ENCODE data around the gene CDON. TPM values are rescaled to one million over a fixed set of nuclear protein-coding genes. Genes with fewer than 3 reads are reported as not detected.
"Not testable (repeated sequence)": the region's sequence is repeated elsewhere in the genome, so short reads cannot be mapped to it uniquely, and the experiment has no call there.

CDON gene
- total RNA-seq, 6 experiments from 2014 or later: 1.3 to 2.0 (median 1.9) TPM

DNA sequence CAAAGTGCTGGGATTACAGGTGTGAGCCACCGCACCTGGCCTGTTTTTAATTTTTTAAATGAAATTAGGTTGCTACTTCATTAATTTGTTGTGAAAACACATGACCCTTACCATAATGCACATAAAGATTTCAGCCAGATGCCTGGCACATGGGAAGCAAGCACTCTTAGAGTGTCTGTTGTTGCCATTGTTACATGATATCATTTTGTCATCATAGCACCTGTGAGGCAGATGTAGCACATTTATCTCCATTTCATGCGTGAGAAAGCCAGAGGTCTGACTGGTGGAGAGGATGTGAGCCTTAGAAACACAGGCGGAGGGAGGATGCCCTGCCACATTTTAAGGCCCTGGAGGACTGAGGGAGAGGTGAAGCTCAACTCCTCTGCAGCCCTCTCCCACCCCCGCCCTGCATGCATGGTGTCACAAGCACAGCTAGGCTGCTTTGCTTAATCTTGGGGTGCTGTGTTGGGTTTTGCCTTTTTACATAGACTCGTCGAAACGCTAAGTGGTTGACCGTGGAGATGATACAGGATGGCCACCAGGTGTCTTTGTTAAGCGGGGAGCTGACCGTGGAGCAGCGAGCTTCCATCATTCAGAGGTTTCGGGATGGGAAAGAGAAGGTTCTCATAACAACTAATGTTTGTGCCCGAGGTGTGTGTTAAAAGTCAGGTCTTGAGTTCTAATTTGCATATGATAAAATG is 144.4 kb downstream of the CDON start:
- no peak overlapping the region for H3K27ac Mint-ChIP-seq
- no peaks in the 10 kb centered on the region for H3K9me3 Mint-ChIP-seq
- peaks cover 38% of the 10 kb centered on the region for H3K27me3 Mint-ChIP-seq (ENCODE audit: insufficient read depth)
- no peaks in the 10 kb centered on the region for H3K4me1 Mint-ChIP-seq (ENCODE audit: low read depth)
- no peak for DNase-seq
- H3K36me3 Mint-ChIP-seq (ENCODE audit: low read depth): no peaks in the 10 kb centered on the region
- TF ChIP-seq, protein P1, sequence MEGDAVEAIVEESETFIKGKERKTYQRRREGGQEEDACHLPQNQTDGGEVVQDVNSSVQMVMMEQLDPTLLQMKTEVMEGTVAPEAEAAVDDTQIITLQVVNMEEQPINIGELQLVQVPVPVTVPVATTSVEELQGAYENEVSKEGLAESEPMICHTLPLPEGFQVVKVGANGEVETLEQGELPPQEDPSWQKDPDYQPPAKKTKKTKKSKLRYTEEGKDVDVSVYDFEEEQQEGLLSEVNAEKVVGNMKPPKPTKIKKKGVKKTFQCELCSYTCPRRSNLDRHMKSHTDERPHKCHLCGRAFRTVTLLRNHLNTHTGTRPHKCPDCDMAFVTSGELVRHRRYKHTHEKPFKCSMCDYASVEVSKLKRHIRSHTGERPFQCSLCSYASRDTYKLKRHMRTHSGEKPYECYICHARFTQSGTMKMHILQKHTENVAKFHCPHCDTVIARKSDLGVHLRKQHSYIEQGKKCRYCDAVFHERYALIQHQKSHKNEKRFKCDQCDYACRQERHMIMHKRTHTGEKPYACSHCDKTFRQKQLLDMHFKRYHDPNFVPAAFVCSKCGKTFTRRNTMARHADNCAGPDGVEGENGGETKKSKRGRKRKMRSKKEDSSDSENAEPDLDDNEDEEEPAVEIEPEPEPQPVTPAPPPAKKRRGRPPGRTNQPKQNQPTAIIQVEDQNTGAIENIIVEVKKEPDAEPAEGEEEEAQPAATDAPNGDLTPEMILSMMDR (IDR thresholded peaks at IDR 0.05): peak; percentile 39
- H3K4me3 Mint-ChIP-seq: no peak overlapping the region

DNA sequence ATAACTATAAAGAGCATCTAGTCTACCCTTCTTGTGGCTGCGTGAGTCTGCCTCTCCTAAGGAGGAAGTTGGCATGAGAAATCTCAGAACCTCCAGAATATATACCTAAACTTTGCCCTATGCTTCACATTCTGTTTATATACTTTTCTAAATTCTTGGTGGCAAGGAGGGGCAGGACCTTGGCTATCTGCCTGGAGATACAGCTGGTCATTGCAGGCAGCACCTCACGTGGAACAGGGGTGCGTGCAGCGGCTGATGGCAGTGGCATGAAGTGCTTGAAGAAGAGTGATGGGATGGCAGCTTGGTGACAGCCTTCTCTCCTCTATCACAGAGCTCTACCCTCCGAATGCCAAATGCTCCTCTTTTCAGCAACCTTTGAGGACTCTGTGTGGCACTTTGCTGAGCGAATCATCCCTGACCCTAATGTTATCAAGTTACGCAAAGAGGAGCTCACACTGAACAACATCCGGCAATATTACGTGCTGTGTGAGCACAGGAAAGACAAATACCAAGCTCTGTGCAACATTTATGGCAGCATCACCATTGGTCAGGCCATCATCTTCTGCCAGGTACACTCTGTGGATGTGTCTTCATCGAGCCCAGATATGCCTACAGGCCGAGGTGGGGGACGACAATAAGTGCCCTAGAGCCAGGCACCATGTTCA is 145.9 kb downstream of the CDON start:
- DNase-seq: no peak
- no peak overlapping the region for H3K4me3 Mint-ChIP-seq
- TF ChIP-seq, protein P1 (IDR thresholded peaks at IDR 0.05): no peak
- H3K27ac Mint-ChIP-seq: no peak overlapping the region
- no peaks in the 10 kb centered on the region for H3K4me1 Mint-ChIP-seq (ENCODE audit: low read depth)
- H3K36me3 Mint-ChIP-seq (ENCODE audit: low read depth): no peaks in the 10 kb centered on the region
- no peaks in the 10 kb centered on the region for H3K9me3 Mint-ChIP-seq
- peaks cover 35% of the 10 kb centered on the region for H3K27me3 Mint-ChIP-seq (ENCODE audit: insufficient read depth)

DNA sequence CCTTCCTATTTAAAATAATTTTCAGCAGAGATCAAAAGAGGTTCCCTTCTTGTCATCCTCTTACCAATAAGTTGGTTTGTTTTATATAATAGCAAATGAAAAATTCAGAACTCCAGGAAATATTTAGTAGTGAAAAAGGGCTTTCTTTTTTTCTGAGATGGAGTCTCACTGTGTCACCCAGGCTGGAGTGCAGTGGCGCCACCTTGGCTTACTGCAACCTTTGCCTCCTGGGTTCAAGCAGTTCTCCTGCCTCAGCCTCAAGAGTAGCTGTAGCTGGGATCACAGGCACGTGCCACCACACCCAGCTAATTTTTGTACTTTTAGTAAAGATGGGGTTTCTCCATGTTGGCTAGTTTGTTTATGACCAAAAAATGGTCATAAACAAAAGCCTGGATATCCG is 148.1 kb downstream of the CDON start:
- not testable (repeated sequence) for H3K36me3 Mint-ChIP-seq (ENCODE audit: low read depth); H3K27ac Mint-ChIP-seq; H3K4me1 Mint-ChIP-seq (ENCODE audit: low read depth); DNase-seq; H3K9me3 Mint-ChIP-seq; H3K4me3 Mint-ChIP-seq
- H3K27me3 Mint-ChIP-seq (ENCODE audit: insufficient read depth): peaks cover 30% of the 10 kb centered on the region

DNA sequence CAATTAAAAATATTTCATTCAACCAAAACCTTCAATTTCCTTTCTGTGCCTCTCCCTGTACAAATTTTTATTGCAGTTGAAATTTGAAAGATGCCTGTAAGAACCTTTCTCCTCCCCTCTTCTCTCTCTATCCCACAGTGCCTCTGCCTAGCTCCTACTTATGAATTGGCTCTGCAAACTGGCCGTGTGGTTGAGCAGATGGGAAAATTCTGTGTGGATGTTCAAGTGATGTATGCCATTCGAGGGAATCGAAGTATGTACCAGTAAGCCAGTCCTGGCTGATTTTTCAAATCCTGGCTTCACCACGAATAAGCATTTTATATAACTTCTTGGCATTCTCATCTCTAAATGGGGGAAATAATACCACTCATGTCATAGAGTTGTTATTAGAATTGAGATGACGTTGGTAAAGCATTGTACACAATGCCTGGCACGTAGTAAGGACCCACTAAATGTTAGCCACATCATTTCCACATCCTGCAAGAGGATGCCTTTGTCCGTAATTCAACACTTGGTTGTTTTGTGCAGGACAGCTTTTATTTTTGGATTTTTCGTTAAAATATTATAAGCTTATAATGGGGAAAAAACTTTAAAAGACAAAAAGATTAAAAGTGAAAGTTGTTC is 152.3 kb downstream of the CDON start:
- TF ChIP-seq, protein P1 (IDR thresholded peaks at IDR 0.05): no peak
- Mint-ChIP-seq H3K36me3 (ENCODE audit: low read depth) (no peaks in the 10 kb centered on the region), H3K27me3 (ENCODE audit: insufficient read depth) (peaks cover 14% of the 10 kb centered on the region), H3K4me3 (no peak overlapping the region), H3K9me3 (no peaks in the 10 kb centered on the region), H3K4me1 (ENCODE audit: low read depth) (no peaks in the 10 kb centered on the region), H3K27ac (no peak overlapping the region)
- no peak for DNase-seq

Other genes starting within 250 kb of the CDON start
- not detected for gene PATE4, start 229.6 kb downstream of the CDON start, total RNA-seq (2021; fragmentation: NEBNext Ultra II Directional; extraction: Animal tissue kit (Norgen Biotek cat#: 25700))
- 10 to 100 TPM in 4 of 6 experiments, 1 to 10 TPM in 2; 5.7 to 13.5 (median 12.7) TPM for gene HYLS1, start 175.2 kb downstream of the CDON start, total RNA-seq (2021; fragmentation: NEBNext Ultra II Directional; extraction: Animal tissue kit (Norgen Biotek cat#: 25700))
- 10 to 100 TPM in 3 of 6 experiments, 1 to 10 TPM in 3; 7.5 to 13.6 (median 10.3) TPM for gene PUS3, start 159.7 kb downstream of the CDON start, total RNA-seq (2021; fragmentation: NEBNext Ultra II Directional; extraction: Animal tissue kit (Norgen Biotek cat#: 25700))
- gene DDX25, start 158.4 kb downstream of the CDON start, total RNA-seq (2021; fragmentation: NEBNext Ultra II Directional; extraction: Animal tissue kit (Norgen Biotek cat#: 25700)): not detected
- gene VSIG10L2, start 116.8 kb downstream of the CDON start, total RNA-seq (2021; fragmentation: NEBNext Ultra II Directional; extraction: Animal tissue kit (Norgen Biotek cat#: 25700)): not detected
- gene RPUSD4, start 148.8 kb upstream of the CDON start, total RNA-seq (2021; fragmentation: NEBNext Ultra II Directional; extraction: Animal tissue kit (Norgen Biotek cat#: 25700)): 10 to 100 TPM; 18.8 to 20.9 (median 19.6) TPM
- gene FAM118B, start 148.9 kb upstream of the CDON start, total RNA-seq (2021; fragmentation: NEBNext Ultra II Directional; extraction: Animal tissue kit (Norgen Biotek cat#: 25700)): 10 to 100 TPM; 16.4 to 19.6 (median 17.8) TPM
- gene SRPRA, start 206.0 kb upstream of the CDON start, total RNA-seq (2021; fragmentation: NEBNext Ultra II Directional; extraction: Animal tissue kit (Norgen Biotek cat#: 25700)): 100 to 1,000 TPM; 153 to 177 (median 162) TPM
- gene FOXRED1, start 206.3 kb upstream of the CDON start, total RNA-seq (2021; fragmentation: NEBNext Ultra II Directional; extraction: Animal tissue kit (Norgen Biotek cat#: 25700)): 10 to 100 TPM; 10.4 to 15.9 (median 14.9) TPM
- 1 to 10 TPM; 7.6 to 9.7 (median 8.2) TPM for gene TIRAP, start 220.2 kb upstream of the CDON start, total RNA-seq (2021; fragmentation: NEBNext Ultra II Directional; extraction: Animal tissue kit (Norgen Biotek cat#: 25700))
- gene DCPS, start 241.2 kb upstream of the CDON start, total RNA-seq (2021; fragmentation: NEBNext Ultra II Directional; extraction: Animal tissue kit (Norgen Biotek cat#: 25700)): 10 to 100 TPM; 19.0 to 26.6 (median 24.3) TPM

All from HFFc6 (cell line).